PC-9 (cell line): ENCODE results near the gene TMUB2. TPM values are rescaled to one million over a fixed set of nuclear protein-coding genes. Genes with fewer than 3 reads are reported as not detected.

ENCODE experiments used
- BruUV-seq: library from RNA; stranded (reverse); fragments of 400-500 nt; replicated peaks from 2 replicates; lab custom pipeline; 2021; lab: Mats Ljungman, UMichigan
- CTCF ChIA-PET: fragments of 300-600 bp; sonication (Branson Sonifier 250); formaldehyde crosslinking; loops from one replicate; lab custom pipeline; 2022; ENCODE audit warnings: antibody characterized with exemption; lab: Charles Lee
- POLR2A ChIA-PET: fragments of 300-600 bp; sonication (Branson Sonifier 250); formaldehyde crosslinking; loops from one replicate; lab custom pipeline; 2022; ENCODE audit warnings: antibody characterized with exemption; ENCODE audit not compliant: unreplicated experiment; lab: Charles Lee
- DNase-seq, 2 experiments: peaks; one replicate each; pipeline versions ENCODE4 v3.0.0 to v3.0.0-alpha.2; 2015 to 2022; ENCODE audit warnings: mixed read lengths in 1 of 2
- H2AFZ ChIP-seq: fragments of 200-600 bp; sonication (generic); 2 replicates; pipeline ENCODE4 v1.8.1; 2017; ENCODE audit warnings: antibody characterized with exemption
- H3F3A ChIP-seq: fragments of 200-600 bp; sonication (generic); 2 replicates; pipeline ENCODE4 v1.8.1; 2017; ENCODE audit warnings: antibody characterized with exemption, mild to moderate bottlenecking, low read depth; ENCODE audit not compliant: insufficient read depth
- H3K27ac ChIP-seq: fragments of 200-600 bp; sonication (generic); 2 replicates; pipeline ENCODE4 v1.6.1; 2016; ENCODE audit warnings: mixed run types
- H3K27me3 ChIP-seq: fragments of 200-600 bp; sonication (generic); 2 replicates; pipeline ENCODE4 v1.6.1; 2016; ENCODE audit warnings: low read depth, mixed run types; ENCODE audit not compliant: insufficient read depth
- H3K36me3 ChIP-seq: fragments of 200-600 bp; sonication (generic); 2 replicates; pipeline ENCODE4 v1.6.1; 2016; ENCODE audit warnings: low read depth, mixed run types
- H3K4me1 ChIP-seq: fragments of 200-600 bp; sonication (generic); replicated peaks from 2 replicates; pipeline ENCODE4 v1.6.1; 2016; ENCODE audit warnings: mixed run types; ENCODE audit not compliant: insufficient read depth
- H3K4me2 ChIP-seq: fragments of 200-600 bp; sonication (generic); 2 replicates; pipeline ENCODE4 v1.6.1; 2017; ENCODE audit warnings: mixed run types
- H3K4me3 ChIP-seq: fragments of 200-600 bp; sonication (generic); 2 replicates; pipeline ENCODE4 v1.6.1; 2016; ENCODE audit warnings: mixed run types
- H3K79me2 ChIP-seq: fragments of 200-600 bp; sonication (generic); 2 replicates; pipeline ENCODE4 v1.6.1; 2017; ENCODE audit warnings: low read depth, mixed run types
- H3K9me2 ChIP-seq: fragments of 200-600 bp; sonication (generic); 2 replicates; pipeline ENCODE4 v1.8.1; 2017; ENCODE audit warnings: mild to moderate bottlenecking; ENCODE audit not compliant: insufficient read depth
- H3K9me3 ChIP-seq: fragments of 200-600 bp; sonication (generic); 2 replicates; pipeline ENCODE4 v1.8.1; 2016; ENCODE audit warnings: low read depth; ENCODE audit not compliant: insufficient read depth
- H4K20me1 ChIP-seq: fragments of 200-600 bp; sonication (generic); 2 replicates; pipeline ENCODE4 v1.8.1; 2017; ENCODE audit not compliant: insufficient read depth
- EZH2 ChIP-seq: fragments of 200-600 bp; sonication (generic); IDR thresholded peaks from 2 replicates; pipeline ENCODE4 v1.8.0; 2017; ENCODE audit warnings: antibody characterized with exemption, low read depth
- intact Hi-C: fragments of 100-400 bp; cut with micrococcal nuclease; formaldehyde crosslinking; loops from one replicate; pipeline ENCODE4 v1.10.0; 2022; ENCODE audit not compliant: unreplicated experiment
- total RNA-seq: library from RNA; stranded (reverse); gene quantifications from 2 replicates; pipeline ENCODE4 v1.2.3, GENCODE V29; 2021
- TF ChIP-seq, protein P1 (sequence below): fragments of 200-600 bp; sonication (generic); conservative IDR thresholded peaks from 2 replicates; pipeline ENCODE4 v1.6.1; 2017; ENCODE audit warnings: mixed run types, antibody characterized with exemption, mild to moderate bottlenecking, moderate library complexity

TMUB2 gene
- total RNA-seq, 1 experiment from 2014 or later = 45.5 TPM

DNA sequence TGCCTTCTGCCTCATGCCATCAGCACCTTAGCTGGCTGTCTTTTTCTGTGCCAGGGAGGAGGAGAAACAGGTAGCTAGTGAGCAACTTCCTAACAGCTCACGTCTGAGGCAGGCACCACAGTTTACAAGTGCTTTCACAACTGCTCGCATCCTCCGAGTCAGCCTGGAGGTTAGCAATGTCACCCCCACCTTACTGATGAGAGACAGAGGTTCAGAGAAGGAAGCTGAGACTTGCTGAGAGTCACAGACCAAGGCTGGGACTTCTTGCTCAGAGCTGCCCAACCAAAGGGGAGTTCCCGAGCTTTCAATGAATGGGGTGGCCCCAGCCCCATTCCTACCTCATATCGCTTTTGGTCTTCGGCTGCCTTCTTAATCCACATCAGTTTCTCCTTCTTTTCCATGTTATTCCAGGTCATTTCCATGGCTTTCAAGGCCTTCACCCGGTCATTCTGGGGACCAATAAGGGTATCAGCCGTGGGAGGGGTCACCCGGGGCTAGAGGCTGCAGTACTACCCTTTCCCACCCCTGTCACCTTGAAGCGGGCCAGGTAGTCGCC lies 23.1 kb downstream of the TMUB2 start:
- Histone ChIP-seq H3K27ac (peak overlapping the region; percentile 32; the same call in 1 of the 2 replicates), H3K4me3 (no peak overlapping the region), H3K9me2 (no peaks in the 10 kb centered on the region), H3K4me1 (peaks cover 21% of the 10 kb centered on the region), H3K4me2 (no peak overlapping the region), H4K20me1 (no peaks in the 10 kb centered on the region), H3K9me3 (no peaks in the 10 kb centered on the region), H3K36me3 (peaks cover 22% of the 10 kb centered on the region), H3K27me3 (no peaks in the 10 kb centered on the region), H2AFZ (no peak overlapping the region), H3F3A (peaks cover 39% of the 10 kb centered on the region), H3K79me2 (no peaks in the 10 kb centered on the region)
- DNase-seq = no peak
- CTCF ChIA-PET = no interaction called here
- no TSS peak for BruUV-seq
- POLR2A ChIA-PET = interaction anchor here (0.6 kb wide), 1 partner anchor 25 kb away, joined by 7 read pairs; no protein-coding TSS in a partner anchor
- intact Hi-C loops = no loop called here
- TF ChIP-seq, protein P1, sequence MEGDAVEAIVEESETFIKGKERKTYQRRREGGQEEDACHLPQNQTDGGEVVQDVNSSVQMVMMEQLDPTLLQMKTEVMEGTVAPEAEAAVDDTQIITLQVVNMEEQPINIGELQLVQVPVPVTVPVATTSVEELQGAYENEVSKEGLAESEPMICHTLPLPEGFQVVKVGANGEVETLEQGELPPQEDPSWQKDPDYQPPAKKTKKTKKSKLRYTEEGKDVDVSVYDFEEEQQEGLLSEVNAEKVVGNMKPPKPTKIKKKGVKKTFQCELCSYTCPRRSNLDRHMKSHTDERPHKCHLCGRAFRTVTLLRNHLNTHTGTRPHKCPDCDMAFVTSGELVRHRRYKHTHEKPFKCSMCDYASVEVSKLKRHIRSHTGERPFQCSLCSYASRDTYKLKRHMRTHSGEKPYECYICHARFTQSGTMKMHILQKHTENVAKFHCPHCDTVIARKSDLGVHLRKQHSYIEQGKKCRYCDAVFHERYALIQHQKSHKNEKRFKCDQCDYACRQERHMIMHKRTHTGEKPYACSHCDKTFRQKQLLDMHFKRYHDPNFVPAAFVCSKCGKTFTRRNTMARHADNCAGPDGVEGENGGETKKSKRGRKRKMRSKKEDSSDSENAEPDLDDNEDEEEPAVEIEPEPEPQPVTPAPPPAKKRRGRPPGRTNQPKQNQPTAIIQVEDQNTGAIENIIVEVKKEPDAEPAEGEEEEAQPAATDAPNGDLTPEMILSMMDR = no peak
- TF ChIP-seq EZH2 = no peak

DNA sequence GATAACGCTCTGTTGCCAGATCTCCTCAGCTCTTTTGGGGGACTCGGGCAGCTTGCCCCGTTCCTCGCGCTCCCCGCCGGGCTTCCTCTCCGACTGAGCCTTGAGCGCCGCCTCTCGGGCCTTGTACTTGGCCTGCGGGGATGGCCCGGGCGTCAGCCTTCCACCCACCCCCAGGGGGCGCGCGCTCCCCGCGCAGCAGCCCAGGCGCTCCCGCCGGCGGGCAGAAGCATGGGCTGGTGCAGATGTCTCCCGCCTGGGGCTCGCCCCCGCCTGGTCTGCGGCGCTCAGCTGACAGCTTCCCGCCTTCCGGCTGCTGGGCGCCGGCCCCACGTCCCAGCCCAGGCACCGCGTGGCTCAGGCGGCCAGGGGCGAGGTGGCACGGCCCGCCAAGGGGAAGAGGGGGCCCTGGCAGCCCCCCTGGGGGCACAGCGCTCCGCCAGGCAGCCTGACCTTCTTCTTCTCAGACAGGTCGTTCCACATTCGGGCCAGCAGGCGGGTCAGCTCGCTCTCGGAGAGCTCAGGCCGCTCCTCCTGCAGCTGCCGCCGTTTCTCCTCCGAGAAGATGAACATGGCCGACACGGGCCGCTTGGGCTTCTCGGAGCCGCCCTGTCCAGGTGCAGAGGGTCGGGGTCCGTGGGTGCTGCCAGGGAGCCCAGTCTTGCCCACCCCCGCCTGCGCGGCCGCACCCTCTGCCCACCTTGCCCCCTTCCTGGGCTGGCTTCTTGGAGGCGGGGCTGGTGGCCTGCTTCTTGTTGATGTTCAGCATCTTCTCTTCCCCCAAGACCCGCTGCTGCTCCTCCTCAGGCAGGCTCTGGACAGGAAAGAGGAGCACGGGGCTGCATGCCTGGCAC lies 23.8 kb downstream of the TMUB2 start:
- DNase-seq = no peak
- H3K36me3 ChIP-seq = peaks cover 27% of the 10 kb centered on the region
- no peaks in the 10 kb centered on the region for H3K9me3 ChIP-seq
- CTCF ChIA-PET = no interaction called here
- no peaks in the 10 kb centered on the region for H3K27me3 ChIP-seq
- peaks cover 21% of the 10 kb centered on the region for H3K4me1 ChIP-seq
- no peak overlapping the region for H3K4me3 ChIP-seq
- no peaks in the 10 kb centered on the region for H3K9me2 ChIP-seq
- no TSS peak for BruUV-seq
- POLR2A ChIA-PET = interaction anchor here (0.6 to 0.7 kb wide), 2 partner anchors 25 to 413 kb away, joined by 3 to 7 read pairs; no protein-coding TSS in a partner anchor
- H4K20me1 ChIP-seq = no peaks in the 10 kb centered on the region
- no peak overlapping the region for H3K4me2 ChIP-seq
- TF ChIP-seq, protein P1 = no peak; the same call in 1 of the 2 replicates
- TF ChIP-seq EZH2 = no peak
- H3F3A ChIP-seq = peaks cover 33% of the 10 kb centered on the region
- H2AFZ ChIP-seq = no peak overlapping the region
- intact Hi-C loops = no loop called here
- H3K27ac ChIP-seq = no peak overlapping the region
- H3K79me2 ChIP-seq = no peaks in the 10 kb centered on the region

DNA sequence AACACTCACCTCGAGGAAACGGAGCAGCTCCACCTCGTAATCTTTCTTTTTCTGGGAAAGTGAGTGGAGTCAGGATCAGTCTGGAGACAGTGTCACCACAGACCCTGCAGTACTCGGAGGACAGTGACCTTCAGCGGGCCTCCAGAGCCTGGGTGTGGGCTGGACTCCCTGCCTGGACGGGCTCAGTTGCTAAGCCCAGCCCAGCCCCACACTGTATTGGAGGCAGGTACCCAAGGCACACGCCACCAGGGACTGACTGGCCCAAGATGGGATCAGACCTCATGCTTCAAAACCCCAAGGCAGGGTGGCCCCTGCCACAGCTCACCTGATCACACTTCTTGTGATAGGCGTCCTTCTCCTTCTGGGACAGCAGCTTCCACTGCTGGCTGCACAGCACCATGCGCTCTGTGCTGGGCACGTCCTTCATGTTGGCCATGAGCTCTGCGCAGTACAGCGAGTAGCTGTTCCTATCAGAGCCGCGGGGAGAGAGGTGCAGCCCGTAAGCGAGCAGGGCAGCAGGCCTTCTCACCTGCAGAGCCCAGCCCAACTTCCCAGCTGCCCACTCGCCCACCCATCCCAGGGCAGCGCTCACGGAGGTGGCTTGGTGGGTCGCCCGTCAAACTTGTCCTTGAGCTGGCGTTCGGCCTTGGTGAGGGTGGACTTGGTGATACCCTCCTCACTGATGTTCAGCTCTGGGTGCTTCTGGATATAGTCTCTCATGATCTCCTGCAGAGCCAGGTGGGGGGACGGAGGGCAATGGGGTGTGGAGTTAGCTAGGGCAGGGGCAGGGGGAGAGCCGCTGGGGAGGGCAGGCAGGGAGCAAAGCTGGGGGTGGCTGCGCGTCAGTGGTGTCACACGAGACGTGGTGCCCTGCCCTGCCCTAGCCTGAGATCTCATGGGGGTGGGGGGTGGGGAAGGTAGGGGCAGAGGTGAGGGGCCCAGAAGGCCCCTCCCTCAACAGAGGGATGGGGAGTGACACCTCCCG lies 24.8 kb downstream of the TMUB2 start:
- Histone ChIP-seq H3K4me2 (no peak overlapping the region), H3K79me2 (peaks cover 7% of the 10 kb centered on the region), H3K27ac (no peak overlapping the region), H3K9me3 (no peaks in the 10 kb centered on the region), H2AFZ (no peak overlapping the region), H3K4me3 (no peak overlapping the region), H3K27me3 (no peaks in the 10 kb centered on the region), H3K36me3 (peaks cover 37% of the 10 kb centered on the region), H3K4me1 (peaks cover 21% of the 10 kb centered on the region), H3F3A (peaks cover 36% of the 10 kb centered on the region), H4K20me1 (no peaks in the 10 kb centered on the region), H3K9me2 (no peaks in the 10 kb centered on the region)
- CTCF ChIA-PET = no interaction called here
- TF ChIP-seq, protein P1 = no peak
- TF ChIP-seq EZH2 = no peak
- DNase-seq = no peak
- POLR2A ChIA-PET = interaction anchor here (0.7 kb wide), 1 partner anchor 412 kb away, joined by 3 read pairs; no protein-coding TSS in a partner anchor
- intact Hi-C loops = no loop called here
- no TSS peak for BruUV-seq
